ENCODE measurements around the gene HOXB9. TPM values are rescaled to one million over a fixed set of nuclear protein-coding genes. Genes with fewer than 3 reads are reported as not detected.

The HOXB9 gene
- total RNA-seq, 1 experiment from 2014 or later = not detected

DNA sequence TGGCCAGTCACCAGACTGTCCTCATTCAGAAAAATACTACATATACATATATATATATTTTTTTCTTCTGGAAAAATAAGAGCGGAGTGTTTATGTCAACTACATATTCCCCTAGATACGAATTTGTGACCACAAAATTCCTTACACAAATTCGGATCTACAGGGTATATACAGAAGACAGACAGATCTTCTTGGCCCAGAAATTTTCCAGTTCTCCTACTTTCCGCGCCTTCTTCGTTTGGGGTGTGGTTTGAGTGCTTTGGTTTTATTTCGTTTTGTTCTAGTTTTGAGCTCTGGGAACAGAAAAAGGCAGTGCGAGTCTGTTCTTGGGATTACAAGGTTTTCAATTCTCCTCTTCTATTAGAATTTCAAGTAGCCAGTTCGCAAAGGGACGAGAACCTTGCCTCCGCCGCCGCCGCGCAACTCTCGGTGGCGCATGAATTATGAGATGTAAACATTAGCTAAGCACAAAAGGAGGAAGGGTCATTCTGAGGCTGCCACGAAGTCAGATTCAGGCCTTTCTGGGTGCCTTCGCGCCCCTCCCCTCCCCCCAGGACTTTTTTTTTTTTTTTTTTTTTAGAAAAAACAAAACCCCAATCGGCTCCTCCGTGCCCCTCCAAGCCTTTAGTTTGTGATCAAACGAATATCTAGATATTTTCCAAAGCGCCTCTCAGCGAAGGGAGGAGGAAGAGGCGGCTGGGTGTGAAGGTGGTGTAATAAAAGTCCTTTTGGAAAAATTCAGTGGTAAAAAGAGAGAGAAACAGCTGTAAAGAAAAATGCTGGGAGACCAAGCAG lies 46.2 kb downstream of the HOXB9 start:
- no peak overlapping the region for H3K14ac ChIP-seq (ENCODE audit: insufficient read depth, low read length)
- no peaks in the 10 kb centered on the region for H3K9me3 ChIP-seq (ENCODE audit: control insufficient read depth, low read depth, low read length)
- no peak overlapping the region for H3K18ac ChIP-seq (ENCODE audit: insufficient read length, low read depth, low read length)
- no peak for DNase-seq
- no peak overlapping the region for H2AK5ac ChIP-seq (ENCODE audit: insufficient read length, low read length)
- Mint-ChIP-seq H3K4me3 (no peak overlapping the region), H3K36me3 (ENCODE audit: insufficient read depth in 1 of 3, low read depth in 3 of 3) (no peaks in the 10 kb centered on the region; a peak in 2 of 7 replicates), H3K27me3 (ENCODE audit: low read depth) (peaks cover 70% of the 10 kb centered on the region), H3K9me3 (peaks cover 7 to 23% of the 10 kb centered on the region in 2 experiments), H3K27ac (no peak overlapping the region), H3K4me1 (peaks cover 4 to 30% of the 10 kb centered on the region in 2 experiments)
- no peak overlapping the region for H3K23ac ChIP-seq (ENCODE audit: insufficient read length, low read depth, low read length)
- no peak overlapping the region for H3T11ph ChIP-seq (ENCODE audit: low read length)
- no peak overlapping the region for H2BK15ac ChIP-seq (ENCODE audit: low read depth, low read length)
- H2BK120ac ChIP-seq (ENCODE audit: low read depth, low read length, poor library complexity, severe bottlenecking) = no peak overlapping the region
- H3K4ac ChIP-seq (ENCODE audit: low read depth, low read length) = no peak overlapping the region
- H4K5ac ChIP-seq (ENCODE audit: insufficient read length, low read depth, low read length) = no peak overlapping the region
- H3K4me1 ChIP-seq (ENCODE audit: insufficient read depth, low read length) = no peaks in the 10 kb centered on the region
- H3K4me2 ChIP-seq (ENCODE audit: insufficient read depth, insufficient read length, low read length) = no peak overlapping the region
- TF ChIP-seq, protein P1, sequence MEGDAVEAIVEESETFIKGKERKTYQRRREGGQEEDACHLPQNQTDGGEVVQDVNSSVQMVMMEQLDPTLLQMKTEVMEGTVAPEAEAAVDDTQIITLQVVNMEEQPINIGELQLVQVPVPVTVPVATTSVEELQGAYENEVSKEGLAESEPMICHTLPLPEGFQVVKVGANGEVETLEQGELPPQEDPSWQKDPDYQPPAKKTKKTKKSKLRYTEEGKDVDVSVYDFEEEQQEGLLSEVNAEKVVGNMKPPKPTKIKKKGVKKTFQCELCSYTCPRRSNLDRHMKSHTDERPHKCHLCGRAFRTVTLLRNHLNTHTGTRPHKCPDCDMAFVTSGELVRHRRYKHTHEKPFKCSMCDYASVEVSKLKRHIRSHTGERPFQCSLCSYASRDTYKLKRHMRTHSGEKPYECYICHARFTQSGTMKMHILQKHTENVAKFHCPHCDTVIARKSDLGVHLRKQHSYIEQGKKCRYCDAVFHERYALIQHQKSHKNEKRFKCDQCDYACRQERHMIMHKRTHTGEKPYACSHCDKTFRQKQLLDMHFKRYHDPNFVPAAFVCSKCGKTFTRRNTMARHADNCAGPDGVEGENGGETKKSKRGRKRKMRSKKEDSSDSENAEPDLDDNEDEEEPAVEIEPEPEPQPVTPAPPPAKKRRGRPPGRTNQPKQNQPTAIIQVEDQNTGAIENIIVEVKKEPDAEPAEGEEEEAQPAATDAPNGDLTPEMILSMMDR (conservative IDR thresholded peaks at IDR 0.05) = no peak
- WGBS (ENCODE audit: extremely low coverage, insufficient read length, low lambda C conversion rate) = no CpG with 5 or more reads among the region's 26 CpGs
- H2BK20ac ChIP-seq (ENCODE audit: low read depth, low read length, poor library complexity, severe bottlenecking) = no peak overlapping the region
- no peak overlapping the region for H2BK5ac ChIP-seq (ENCODE audit: insufficient read length, low read length)
- H4K8ac ChIP-seq (replicated peaks; ENCODE audit: insufficient read length, low read depth, low read length) = no peak overlapping the region
- no peak overlapping the region for H2AFZ ChIP-seq (ENCODE audit: low read length)
- peaks cover 95% of the 10 kb centered on the region for H3K27me3 ChIP-seq (ENCODE audit: insufficient read depth, low read length)
- no peak overlapping the region for H3K27ac ChIP-seq (ENCODE audit: insufficient read length, low read depth, low read length)
- H2BK12ac ChIP-seq (ENCODE audit: insufficient read length, low read depth, low read length) = no peak overlapping the region
- no peaks in the 10 kb centered on the region for H3K79me1 ChIP-seq (ENCODE audit: insufficient read depth, low read depth, low read length, poor library complexity, severe bottlenecking)
- no peaks in the 10 kb centered on the region for H3K79me2 ChIP-seq (ENCODE audit: insufficient read depth, low read length)
- H4K20me1 ChIP-seq (ENCODE audit: control insufficient read depth, insufficient read depth, insufficient read length) = no peaks in the 10 kb centered on the region
- H4K91ac ChIP-seq (ENCODE audit: insufficient read length, low read depth, low read length) = no peak overlapping the region
- no peak overlapping the region for H3K56ac ChIP-seq (ENCODE audit: insufficient read length, low read depth, low read length)
- H3K23me2 ChIP-seq (ENCODE audit: insufficient read length, low read depth, low read length, poor library complexity, severe bottlenecking) = no peaks in the 10 kb centered on the region
- no peak overlapping the region for H3K9ac ChIP-seq (ENCODE audit: extremely low read depth, insufficient read length, low read length)

All from H9 (cell line).